Stimulated activated CD8-positive, alpha-beta memory T cell treated with anti-CD3 and anti-CD28 coated beads, Interleukin-2, amount 100 ng/mL, for 48 hours (primary cell): ENCODE measurements around the gene NKPD1.
A peak's percentile ranks its signal among the peaks of the same experiment; 100 is the strongest.
"Not testable (repeated sequence)": the region's sequence is repeated elsewhere in the genome, so short reads cannot be mapped to it uniquely, and the experiment has no call there.

Source experiments
- DNase-seq, 2 donors: peaks; one replicate each; pipeline ENCODE4 v3.0.0-alpha.2; 2020; ENCODE audit warnings: low read depth in 2 of 2

Gene NKPD1

DNA sequence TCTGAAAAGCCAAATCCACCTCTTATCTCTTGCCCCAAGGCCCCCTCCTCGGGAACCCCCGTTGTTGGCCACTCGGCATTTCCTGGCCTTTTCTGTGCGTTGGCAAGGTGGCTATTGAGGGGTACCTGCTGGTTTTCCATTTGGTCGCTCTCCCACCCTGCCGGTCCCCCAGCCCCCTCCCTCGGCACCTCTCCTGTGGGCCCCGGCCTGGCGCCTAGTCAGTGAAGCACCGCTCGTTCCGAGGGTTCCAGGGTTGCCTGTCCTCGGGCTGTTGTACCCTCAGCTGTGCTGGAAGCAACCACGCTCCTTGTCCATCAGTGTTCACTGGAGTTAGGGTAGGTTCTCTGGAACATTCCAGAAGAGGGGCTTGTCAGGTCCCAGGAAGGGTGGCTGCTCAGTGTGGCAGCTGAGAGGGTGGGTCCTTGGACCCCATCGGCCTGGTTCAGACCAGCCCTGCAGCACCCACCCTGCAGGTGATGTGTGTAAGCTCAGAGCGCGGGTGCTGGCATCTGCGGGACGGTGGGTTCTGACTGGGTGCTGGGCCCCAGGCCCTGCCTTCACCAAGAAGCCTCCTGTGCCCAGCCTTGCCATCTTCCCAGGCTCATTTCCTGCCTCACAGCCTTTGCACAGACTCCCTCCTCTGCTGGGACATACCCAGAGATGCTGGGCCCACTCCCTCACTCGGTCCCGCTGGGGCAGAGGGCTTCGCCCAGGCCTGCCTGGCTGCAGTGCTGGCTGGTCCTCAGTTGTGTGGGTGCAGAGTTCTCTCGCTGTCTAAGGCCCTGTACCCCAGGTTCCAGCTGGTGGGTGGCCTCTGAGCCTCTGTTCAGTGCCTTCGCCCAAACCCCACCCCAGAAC lies 21.3 kb downstream of the NKPD1 start:
- DNase-seq, result no peak

DNA sequence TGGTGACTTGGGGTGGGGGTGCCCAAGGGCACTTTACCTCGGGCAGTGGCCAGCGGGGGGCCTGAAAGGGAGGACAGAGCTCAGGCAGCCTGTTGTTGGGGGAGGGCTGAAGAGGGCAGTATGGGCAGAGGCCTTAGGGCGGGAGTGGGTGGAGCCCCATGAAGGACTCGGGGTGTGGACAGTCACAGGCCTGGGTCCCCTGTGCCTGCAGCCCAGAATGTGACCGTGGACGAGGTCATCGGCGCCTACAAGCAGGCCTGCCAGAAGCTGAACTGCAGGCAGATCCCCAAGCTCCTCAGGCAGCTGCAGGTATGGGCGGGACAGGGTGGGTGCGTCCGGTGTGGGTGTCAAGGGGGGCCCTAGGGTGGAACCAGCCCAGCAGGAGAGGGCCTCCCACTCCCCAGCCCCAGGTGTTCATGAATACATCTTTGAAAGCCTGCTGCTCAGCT lies 22.5 kb downstream of the NKPD1 start:
- no peak for DNase-seq

DNA sequence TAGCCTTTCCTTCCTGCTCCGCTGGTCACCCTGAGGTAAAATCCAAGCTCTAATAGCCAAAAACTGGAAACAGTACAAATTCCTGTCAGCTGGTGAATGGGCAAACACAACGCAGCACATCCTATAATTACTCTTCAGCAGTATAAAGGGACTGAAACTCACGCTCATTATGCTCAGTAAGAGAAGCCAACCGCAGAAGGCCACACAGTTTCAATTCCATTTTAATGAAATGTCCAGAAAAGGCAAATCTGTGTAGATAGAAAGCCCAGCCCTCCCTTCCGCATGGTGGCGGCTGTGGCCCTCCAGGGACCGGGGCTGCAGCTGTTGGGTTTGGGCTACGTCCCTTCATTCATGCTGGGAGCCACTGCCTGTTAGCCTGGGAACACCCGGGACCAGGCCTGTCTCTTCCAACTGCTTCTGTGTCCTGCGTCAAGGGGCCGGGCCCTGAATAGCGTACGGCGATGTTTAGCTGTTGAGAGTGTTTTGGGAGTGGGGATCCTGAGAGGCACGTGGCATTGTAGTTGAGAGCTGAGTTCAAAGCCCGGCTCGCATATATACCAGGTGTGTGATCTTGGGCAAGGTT lies 23.5 kb downstream of the NKPD1 start:
- DNase-seq, result no peak

DNA sequence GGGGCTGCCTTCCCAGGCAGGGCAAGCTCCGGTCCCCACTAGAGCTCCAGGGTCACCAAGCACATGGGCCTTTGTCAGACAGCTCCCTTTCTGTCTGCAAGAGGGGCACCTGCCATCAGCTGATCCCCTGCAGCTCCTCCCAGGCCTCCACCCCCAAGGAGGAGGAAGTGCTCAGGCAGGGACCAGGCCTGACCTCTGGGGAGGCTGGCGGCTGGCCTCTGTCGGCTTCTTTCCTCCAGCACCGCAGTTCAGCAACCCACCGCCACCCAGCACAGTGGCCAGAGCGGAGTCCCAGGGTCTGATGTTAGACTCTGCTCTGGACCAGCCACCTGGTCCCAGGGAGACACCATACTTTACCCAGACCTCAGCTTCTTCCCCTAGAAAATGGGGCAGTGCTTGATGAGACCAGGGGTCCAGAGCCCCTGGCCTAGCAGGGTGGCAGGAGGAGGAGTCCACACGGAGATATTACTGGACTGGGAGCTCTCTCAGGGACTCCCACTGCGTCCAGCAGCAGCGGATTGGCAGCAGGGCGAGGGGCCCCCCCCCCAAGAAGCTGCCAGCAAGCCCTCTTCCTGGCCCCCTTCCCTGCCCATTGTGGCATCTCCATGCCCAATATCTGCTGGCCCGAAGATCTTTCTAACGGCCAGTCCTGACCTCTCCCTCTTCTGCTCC lies 24.1 kb downstream of the NKPD1 start:
- no peak for DNase-seq

DNA sequence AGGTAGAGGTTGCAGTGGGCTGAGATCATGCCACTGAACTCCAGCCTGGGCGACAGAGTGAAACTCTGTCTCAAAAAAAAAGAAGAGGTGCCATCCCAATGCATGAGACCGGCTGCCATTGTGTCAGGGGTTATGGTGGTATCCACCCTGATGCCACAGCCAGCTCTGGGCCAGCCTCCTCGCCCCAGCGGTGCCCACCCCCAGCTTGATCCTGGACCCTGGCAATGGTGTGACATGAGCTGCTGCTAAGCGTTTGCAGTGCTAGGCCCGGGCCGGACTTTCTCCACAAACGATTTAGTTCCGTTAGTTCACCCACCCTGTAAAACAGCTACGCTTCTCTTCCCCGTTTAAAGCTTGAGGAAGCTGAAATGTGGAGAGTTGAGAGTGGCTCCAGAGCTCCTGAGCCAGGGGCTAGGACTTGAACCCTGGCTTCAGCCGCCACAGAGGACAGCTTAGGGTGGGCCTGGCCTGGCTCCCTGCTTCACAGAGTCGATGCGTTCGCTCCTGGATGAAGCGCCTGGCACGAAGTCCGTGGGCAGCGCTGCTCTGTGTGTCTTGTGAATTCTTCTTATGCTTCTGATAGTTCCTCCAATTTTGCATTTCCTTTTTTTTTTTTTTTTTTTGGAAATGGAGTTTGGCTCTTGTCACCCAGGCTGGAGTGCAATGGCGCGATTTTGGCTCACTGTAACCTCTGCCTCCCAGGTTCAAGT lies 25.5 kb downstream of the NKPD1 start:
- DNase-seq, result no peak

DNA sequence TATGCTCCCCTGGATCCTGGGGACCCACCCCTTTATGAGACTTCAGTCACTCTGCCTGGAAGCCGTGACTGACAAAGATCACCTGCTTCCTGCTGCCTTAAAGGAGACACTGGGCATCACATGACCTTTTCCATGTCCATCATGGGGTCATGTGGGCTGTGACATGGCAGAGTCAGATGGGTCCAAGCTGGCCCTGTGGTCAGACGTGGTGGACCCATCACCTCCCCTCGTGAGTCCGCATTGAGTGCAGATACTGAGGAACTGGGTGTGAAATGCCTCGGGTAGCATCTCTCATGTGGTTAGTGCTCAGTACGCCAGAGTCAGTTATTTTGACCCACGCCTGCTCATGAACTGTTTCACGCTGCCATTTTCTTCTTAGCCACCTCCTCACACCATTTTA lies 27.1 kb downstream of the NKPD1 start:
- DNase-seq, result no peak

DNA sequence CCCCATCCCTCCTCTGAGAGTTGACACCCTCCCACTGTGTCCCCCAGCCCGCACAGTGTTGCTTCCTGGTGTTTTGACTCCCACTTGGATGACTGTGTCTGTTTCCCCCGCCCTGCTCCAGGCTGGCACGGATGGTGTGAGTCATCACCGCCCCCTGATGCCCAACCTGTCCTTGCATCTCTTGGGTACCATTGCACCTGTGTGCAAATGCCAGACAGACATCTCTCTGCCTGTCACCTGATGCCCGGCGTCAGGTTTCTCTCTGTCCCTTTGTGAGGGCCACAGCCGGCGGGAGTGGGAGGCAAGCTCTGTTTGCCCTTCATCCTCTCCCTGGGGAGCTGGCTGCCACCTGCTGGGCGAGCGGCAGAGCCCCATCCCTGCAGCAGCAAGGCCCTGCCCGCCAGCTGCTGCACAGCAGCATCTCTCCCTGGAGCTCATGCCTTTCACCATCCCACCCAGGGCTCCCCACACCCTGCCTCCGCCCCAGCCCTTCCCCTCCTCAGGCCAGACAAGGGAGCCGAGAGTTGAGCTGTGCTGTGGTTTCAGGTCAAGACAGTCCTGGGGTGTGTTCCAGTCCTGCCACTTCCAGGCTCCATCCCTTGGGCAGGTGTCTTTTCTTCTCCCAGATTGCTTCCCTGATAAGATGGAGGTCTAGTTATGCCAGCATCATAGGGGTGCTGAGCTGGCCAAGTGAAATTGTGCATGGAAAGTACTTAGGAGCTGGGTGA lies 29.7 kb downstream of the NKPD1 start:
- DNase-seq, result no peak

DNA sequence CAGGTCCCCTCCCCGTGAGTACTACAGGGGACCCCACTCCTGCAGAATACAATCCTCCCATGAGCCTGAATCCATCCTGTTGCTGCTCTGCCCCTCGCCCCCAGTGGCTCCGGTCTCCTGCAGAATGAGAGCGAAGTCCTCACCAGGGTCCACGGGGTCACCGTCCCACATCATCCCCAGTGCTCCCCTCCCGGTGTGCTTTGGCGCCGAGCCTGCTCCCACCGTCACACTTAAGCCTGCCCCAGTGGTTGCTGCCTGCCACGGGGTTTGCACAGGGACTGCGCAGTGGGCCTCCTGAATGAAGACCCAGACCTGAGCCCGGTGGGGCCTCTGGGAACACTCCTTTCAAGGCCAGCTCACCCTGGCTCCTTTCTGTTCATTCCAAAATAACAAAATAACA lies 30.5 kb downstream of the NKPD1 start:
- no peak for DNase-seq

DNA sequence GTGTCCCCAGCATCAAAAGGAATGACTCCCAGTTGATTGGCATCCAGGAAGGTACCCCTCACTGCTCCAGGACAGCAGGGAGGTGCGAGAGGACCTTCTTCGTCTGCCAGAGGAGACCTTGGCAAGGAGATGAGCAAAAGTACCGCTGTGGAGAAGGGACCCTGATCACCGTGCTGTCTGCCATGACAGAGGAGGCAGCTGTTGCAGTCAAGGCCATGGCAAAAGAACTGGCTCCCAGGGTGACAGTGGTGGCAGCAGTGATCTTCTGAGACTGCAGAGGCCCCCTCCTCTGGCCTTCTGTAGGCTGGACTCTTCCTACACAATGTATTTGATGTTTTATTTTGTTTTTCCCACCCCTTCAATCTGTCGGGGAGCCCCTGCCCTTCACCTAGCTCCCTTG lies 32.0 kb downstream of the NKPD1 start:
- no peak for DNase-seq

DNA sequence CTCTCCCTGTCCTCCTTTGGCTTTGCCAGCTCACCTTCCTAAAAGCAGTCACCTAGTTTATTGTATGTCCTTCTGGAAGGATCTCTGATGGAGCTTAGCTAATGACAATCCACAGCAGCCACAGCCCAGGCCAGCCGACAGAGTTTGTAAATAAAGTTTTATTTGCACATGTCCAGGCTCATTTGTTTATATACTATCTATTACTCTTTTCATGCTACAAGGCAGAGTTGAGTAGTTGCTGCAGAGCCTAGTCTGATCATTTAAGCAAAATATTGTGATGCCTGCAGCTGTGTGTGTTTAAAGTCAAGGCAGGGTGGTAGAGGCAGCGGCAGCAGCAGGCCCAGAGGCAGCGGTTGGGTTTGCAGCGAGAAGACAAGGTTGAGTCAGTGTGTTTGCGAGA lies 32.6 kb downstream of the NKPD1 start:
- no peak for DNase-seq

DNA sequence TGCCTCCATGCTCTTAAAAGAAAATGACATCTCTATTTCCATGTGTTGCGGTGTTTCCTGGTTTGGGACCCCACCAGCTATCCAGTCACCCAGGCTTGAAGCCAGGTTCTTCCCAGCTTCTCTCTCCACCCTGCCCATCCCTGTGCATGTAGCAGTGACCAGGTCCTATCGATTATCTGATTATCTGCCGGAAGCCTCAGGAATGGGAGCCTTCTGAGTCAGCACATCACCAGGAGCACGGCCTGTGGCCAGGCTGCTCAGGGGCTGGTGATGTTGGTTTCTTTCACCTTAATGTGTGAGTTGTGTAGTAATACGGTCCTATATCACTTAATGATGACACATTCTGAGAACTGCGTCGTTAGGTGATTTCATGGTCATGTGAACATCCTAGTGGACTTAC lies 34.1 kb downstream of the NKPD1 start:
- DNase-seq, result no peak

DNA sequence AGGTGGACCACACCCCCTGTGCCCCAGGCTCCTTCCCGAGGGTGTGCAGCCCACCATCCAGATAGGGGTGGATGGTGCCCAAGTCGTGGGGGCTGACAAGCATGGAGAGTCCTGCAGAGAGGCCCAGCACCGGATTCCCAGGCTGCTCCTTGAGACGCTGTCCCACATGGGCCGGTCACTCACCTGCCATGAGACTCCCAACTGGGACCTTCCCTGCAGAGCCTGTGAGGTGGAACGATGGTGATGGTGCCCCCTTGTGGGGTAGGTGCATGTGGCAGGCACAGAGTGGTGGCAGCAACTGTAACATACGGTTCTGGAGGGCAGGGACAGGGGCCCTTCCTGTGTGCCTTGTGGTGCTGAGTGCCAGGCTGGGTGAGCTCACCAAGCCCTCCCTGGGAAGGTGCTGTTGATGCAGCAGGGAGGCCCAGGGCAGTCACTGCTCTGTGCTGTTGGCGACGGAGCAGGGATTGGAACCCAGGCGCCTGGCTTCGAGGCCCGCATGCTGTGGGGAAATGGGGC lies 34.7 kb downstream of the NKPD1 start:
- DNase-seq, result peak; percentile 53 to 63

DNA sequence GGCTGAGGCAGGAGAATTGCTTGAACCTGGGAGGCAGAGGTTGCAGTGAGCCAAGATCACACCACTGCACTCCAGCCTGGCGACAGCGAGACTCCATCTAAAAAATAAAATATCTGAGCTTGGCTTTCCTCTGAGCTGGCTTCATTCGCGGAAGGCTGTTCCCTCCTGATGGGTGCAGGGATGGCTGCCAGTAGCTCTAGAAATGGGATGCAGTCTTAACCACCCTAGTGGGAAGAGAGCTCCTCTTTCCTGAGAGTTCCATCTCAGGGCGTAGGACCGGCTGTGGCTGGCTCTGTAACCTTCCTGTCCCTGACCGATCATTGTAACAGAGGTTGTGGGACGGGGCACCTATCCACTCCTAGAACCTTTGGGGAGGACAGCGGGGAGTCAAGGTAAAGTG lies 35.4 kb downstream of the NKPD1 start:
- DNase-seq, result no peak

DNA sequence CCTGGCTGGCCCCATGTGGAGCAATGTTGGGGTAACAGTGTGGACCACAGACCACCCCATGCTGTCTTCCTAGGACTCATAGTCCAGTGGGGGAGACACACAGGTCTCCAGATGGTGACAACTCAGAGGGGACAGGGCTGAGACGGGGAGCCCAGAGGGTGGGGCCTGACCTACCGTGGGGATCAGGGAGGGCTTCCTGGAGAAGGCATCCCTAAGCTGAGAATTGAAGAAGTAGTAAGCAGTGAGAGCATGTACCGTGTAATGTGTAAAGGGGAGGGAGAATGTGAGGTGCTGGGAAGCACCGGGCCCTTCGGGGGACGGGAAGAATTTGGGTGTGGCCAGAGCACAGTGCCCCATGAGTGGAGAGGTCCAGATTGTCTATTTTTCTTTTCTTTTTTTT lies 36.8 kb downstream of the NKPD1 start:
- no peak for DNase-seq

DNA sequence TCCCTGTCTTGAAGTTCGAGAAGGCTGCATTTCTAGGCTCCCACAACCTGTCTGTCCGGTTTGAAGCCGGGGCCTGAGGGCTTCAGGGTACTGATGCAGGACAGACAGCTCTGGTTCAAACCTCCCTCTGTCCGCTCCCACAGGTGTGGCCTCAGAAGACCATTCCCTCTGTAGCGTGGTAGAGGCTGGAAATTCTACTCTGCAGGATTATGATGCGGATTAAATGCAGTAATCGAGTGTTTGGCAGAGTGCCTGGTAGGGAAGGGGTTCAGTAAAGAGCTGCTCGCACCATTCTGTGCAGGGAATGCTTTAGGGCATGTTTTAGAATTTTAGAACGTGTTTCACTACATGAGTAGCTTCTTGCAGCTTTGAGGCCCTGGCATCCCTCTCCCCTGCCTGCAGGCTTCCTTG lies 37.3 kb downstream of the NKPD1 start:
- DNase-seq, result no peak

DNA sequence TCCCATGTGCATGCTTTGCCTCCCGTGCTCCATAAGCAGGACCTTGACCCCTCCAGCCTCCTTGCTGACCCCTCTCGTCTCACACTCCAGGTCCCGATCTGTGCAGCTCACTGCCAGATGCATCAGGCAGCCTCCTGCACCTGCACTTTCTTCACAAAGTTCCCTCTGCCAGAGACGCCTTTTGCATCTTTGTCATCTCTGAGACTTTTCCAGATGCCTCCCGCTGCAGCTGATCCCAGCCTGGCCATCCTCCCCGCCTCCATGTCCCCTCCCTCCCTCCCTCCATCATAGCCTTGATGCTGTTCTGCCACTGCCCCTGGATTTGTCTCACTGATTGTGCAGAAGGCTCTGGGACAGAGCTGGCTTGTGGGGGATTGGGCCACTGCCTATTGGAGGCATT lies 38.0 kb downstream of the NKPD1 start:
- DNase-seq, result no peak

DNA sequence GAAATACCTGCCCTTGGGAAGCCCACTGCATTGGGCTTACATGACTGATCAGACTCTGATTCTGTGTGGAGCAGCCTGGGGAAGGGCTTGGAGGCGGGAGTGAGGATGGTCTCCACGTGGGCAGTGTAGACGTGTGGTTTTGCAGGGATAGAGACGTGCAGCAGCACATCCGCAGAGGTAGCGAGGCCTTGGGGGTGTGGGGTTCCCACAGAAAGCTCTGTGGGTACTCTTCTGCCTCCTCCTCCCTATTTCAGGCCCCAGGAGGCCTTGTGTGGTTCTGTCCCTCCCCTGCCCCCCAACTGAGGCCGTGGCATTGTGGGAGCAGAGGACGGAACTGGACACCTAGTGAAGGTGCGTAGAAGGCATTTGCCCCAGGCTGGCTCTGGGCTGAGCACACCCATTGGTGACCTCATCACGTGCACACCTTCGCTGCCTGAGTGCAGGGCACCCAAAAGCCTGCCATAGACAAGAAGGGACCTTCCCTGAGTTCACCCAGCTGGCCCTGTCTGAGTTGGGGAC lies 38.9 kb downstream of the NKPD1 start:
- DNase-seq, result no peak

DNA sequence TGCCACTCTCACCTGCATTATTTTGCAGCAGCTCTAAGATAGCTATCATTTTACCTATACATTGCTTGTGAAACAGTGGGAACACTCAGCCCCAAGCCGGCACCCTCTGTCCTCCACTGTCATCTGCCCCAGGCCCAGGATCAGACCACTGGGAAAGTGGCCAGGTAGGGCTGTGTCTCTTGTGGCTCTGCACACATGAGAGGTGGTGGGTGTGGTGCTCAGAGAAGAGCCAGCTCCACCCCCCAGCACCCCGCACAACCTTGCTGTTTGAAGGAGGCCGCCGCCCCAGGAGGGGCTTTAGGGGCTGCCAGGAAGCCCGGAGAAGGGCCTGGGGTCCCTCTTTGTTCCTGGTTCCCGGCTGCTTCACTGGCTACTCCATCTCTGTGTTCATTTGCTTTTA lies 41.2 kb downstream of the NKPD1 start:
- DNase-seq, result no peak

DNA sequence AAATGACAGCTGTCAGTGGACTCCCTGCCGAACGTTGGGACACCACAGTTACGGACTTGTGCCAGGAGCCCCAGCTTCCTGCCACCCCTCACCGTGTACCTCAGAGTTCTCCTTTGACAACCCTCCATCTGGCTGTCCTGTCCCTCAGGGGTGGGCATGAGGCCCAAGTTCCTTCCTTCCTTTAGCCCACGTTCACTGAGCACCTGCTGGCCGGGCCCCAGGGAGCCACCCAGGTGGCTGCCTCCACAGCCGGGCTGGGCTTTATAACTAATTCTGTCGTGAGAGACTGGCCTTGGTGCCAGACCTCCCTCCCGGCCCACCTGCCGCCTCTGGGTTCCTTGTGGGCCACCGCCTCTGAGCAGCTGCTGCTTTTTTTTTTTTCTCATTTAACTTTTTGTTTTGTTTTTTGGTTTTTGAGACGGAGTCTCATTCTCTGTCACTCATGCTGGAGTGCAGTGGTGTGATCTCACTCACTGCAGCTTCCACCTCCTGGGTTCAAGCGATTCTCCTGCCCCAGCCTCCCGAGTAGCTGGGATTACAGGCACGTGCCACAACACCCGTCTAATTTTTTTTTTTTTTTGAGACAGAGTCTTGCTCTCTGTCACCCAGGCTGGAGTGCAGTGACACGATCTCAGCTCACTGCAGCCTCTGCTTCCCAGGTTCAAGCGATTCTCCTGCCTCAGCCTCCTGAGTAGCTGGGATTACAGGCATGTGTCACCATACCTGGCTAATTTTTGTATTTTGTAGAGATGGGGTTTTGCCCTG lies 42.0 kb downstream of the NKPD1 start:
- DNase-seq, result not testable (repeated sequence)

DNA sequence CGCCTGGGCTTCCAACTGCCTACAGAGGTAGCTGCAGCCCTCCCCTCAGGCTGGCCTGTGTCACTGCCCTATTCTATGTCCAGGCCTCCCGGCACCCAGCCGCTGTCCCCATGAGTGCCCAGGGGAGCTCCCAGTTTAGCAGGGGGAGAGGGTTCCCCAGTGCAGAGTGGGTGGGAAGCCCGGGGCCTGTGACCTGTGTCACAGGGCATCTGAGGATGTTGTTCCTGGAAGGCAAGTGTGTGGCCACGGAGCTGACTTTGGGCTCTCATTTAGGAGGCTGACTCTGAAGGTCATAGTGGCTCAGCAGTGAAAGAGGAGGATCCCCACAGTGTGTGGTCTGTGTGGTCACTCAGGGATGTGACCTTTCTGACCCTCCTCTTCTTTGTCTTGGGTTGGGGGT lies 42.7 kb downstream of the NKPD1 start:
- no peak for DNase-seq
